KOPT-K1 (cell line): ENCODE measurements around the gene IL12RB2.

Source experiments
- H3K27ac ChIP-seq: fragments of 200-600 bp; sonication (generic); 2 replicates; pipeline ENCODE4 v1.5.1; 2016; ENCODE audit warnings: antibody characterized with exemption, mild to moderate bottlenecking, low read depth, low read length; ENCODE audit not compliant: poor library complexity, severe bottlenecking
- H3K36me3 ChIP-seq: fragments of 200-600 bp; sonication (generic); 2 replicates; pipeline ENCODE4 v1.5.1; 2017; ENCODE audit warnings: antibody characterized with exemption, mild to moderate bottlenecking, low read length, moderate library complexity; ENCODE audit not compliant: insufficient read depth
- H3K9me3 ChIP-seq: fragments of 200-600 bp; sonication (generic); 2 replicates; pipeline ENCODE4 v1.5.1; 2017; ENCODE audit warnings: antibody characterized with exemption, low read length, mild to moderate bottlenecking; ENCODE audit not compliant: insufficient read depth, poor library complexity, severe bottlenecking

The IL12RB2 gene

DNA sequence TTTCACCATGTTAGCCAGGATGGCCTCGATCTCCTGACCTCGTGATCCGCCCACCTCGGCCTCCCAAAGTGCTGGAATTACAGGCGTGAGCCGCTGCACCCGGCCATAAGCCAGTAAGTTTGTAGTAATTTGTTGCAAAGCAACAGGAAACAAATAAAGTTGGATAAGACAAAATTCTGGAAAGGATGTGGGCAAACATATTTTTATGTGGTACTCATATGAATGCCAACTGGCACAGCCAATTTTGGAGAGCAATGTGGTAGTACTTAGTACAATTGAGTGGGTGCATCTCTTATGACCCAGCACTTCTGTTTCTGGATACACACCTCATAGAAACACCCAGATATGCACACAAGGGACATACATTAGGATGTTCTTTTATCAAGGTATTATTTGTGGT lies 8.4 kb upstream of the IL12RB2 start:
- Histone ChIP-seq H3K36me3 (no peaks in the 10 kb centered on the region), H3K27ac (no peak overlapping the region), H3K9me3 (peaks cover 5% of the 10 kb centered on the region)

GRCh38 chr1:67300561-67300960 lies 7.1 kb upstream of the IL12RB2 start:
- no peak overlapping the region for H3K27ac ChIP-seq
- no peaks in the 10 kb centered on the region for H3K36me3 ChIP-seq
- H3K9me3 ChIP-seq: no peaks in the 10 kb centered on the region

DNA sequence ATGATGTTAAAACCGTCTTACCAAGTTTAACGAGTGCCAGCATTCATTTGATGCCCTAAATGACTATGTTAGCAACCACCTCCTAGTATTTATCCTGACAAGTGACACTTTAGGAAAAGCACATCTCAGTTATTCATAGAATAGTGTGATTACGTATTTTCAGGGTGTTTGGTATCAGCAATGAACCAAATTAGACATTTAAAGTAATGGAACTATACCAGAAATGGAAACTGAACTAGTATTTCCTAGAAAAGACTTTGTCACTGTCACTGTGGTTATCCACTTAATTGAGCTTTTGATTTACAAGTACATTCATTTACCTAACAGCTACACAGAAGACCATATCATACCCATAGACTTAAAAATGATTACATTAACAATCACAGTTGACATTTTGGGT lies 3.6 kb upstream of the IL12RB2 start:
- no peaks in the 10 kb centered on the region for H3K36me3 ChIP-seq
- H3K27ac ChIP-seq: no peak overlapping the region
- H3K9me3 ChIP-seq: no peaks in the 10 kb centered on the region

- Histone ChIP-seq H3K9me3 (no peaks in the 10 kb centered on the region), H3K27ac (no peak overlapping the region), H3K36me3 (no peaks in the 10 kb centered on the region)
Measured at GRCh38 chr1:67306547-67306946, 1.1 kb upstream of the IL12RB2 start.

- Histone ChIP-seq H3K36me3 (no peaks in the 10 kb centered on the region), H3K9me3 (no peaks in the 10 kb centered on the region), H3K27ac (no peak overlapping the region)
Measured at GRCh38 chr1:67308136-67308535, 463 bp downstream of the IL12RB2 start.

DNA sequence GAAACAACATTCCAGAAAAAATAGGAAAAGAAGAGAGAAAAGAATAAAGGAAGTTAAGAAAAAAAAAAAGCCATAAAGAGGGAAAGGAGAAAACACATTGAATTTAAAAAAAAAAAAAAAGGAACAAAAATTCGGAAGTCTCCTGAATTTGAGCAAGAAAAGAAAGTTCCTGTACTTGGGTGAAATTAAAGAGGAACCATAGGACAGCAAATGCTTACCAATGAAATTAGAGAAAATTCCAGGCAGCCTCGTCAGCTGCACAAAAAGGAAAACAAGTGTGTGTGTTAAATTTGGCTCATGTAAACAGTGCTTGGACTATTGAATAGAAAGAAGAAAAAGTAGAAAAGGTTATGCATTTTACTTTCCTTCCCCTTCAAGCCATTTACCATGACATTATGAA lies 4.9 kb downstream of the IL12RB2 start:
- H3K9me3 ChIP-seq: no peaks in the 10 kb centered on the region
- no peak overlapping the region for H3K27ac ChIP-seq
- no peaks in the 10 kb centered on the region for H3K36me3 ChIP-seq

GRCh38 chr1:67313934-67314671 lies 6.4 kb downstream of the IL12RB2 start:
- Histone ChIP-seq H3K9me3 (no peaks in the 10 kb centered on the region), H3K36me3 (no peaks in the 10 kb centered on the region), H3K27ac (no peak overlapping the region)

- H3K36me3 ChIP-seq: no peaks in the 10 kb centered on the region
- no peak overlapping the region for H3K27ac ChIP-seq
- H3K9me3 ChIP-seq: no peaks in the 10 kb centered on the region
Measured at GRCh38 chr1:67314696-67315095, 7.0 kb downstream of the IL12RB2 start.

- no peaks in the 10 kb centered on the region for H3K36me3 ChIP-seq
- H3K27ac ChIP-seq: no peak overlapping the region
- no peaks in the 10 kb centered on the region for H3K9me3 ChIP-seq
Measured at GRCh38 chr1:67316180-67316902, 8.7 kb downstream of the IL12RB2 start.

GRCh38 chr1:67316918-67317317 lies 9.2 kb downstream of the IL12RB2 start:
- Histone ChIP-seq H3K36me3 (no peaks in the 10 kb centered on the region), H3K27ac (no peak overlapping the region), H3K9me3 (no peaks in the 10 kb centered on the region)

GRCh38 chr1:67317803-67318202 lies 10.1 kb downstream of the IL12RB2 start:
- no peak overlapping the region for H3K27ac ChIP-seq
- no peaks in the 10 kb centered on the region for H3K36me3 ChIP-seq
- no peaks in the 10 kb centered on the region for H3K9me3 ChIP-seq

DNA sequence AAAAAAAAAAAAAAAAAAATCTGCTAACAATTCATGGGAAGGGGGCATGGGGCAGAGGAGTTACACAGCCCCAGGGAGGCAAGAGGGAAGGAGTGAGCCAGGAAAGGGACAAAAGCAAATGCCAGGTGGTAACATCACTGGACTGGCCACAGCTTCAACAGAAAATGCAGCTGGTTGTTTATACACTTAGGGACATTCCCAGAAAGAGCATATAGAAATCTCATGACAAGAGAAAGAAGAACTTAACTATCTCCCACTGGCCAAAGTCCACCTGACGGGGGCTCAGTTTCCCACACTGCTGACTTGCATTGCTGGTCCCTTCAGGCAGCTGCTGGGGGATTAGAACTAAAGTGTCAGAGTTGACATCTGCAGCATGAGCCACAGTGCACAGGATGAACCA lies 14.8 kb downstream of the IL12RB2 start:
- no peak overlapping the region for H3K27ac ChIP-seq
- no peaks in the 10 kb centered on the region for H3K36me3 ChIP-seq

DNA sequence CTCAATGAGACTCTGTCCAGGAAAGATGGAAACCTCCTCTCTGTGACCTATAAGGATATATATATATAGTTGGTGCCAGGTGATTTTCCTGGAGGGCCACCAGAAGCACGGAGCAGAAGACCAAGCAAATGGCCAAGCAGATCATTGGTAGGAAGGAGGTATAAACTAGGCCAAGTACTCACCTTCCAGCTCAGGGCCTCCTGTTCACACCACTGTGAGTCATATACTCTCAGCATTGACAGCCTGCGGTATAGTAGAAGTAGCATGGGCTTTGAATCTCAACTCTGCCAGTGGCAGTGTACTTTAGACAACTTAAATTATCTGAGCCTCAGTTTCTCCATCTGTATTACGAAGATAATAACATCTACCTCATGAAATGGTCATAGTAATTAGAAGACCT lies 15.4 kb downstream of the IL12RB2 start:
- no peaks in the 10 kb centered on the region for H3K9me3 ChIP-seq
- H3K27ac ChIP-seq: no peak overlapping the region
- H3K36me3 ChIP-seq: no peaks in the 10 kb centered on the region

More for the DNA sequence above, 14.8 kb downstream of the IL12RB2 start:
- no peaks in the 10 kb centered on the region for H3K9me3 ChIP-seq

DNA sequence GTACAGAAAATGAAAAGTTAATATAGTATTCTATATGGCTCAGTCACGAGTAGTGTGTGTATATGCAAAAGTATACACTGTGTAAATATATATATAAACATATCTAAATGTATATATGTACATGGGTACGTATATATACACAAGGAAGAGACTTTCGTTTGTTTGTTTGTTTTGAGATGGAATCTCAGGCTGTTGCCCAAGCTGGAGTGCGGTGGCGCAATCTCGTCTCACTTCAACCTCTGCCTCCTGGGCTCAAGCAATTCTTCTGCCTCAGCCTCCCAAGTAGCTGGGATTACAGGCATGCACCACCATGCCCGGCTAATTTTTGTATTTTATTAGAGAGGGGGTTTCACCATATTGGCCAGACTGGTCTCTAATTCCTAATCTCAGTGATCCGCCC lies 16.4 kb downstream of the IL12RB2 start:
- H3K36me3 ChIP-seq: no peaks in the 10 kb centered on the region
- H3K9me3 ChIP-seq: no peaks in the 10 kb centered on the region
- no peak overlapping the region for H3K27ac ChIP-seq

GRCh38 chr1:67327864-67328466 lies 20.3 kb downstream of the IL12RB2 start:
- Histone ChIP-seq H3K27ac (no peak overlapping the region), H3K36me3 (no peaks in the 10 kb centered on the region), H3K9me3 (no peaks in the 10 kb centered on the region)
